Stimulated activated CD4-positive, alpha-beta T cell treated with anti-CD3 and anti-CD28 coated beads, Interleukin-15, amount 100 ng/mL, for 48 hours (primary cell): ENCODE measurements around the gene ASIC2.
"Not testable (repeated sequence)": the region's sequence is repeated elsewhere in the genome, so short reads cannot be mapped to it uniquely, and the experiment has no call there.

Experiments
- DNase-seq, 2 donors: peaks; one replicate each; pipeline ENCODE4 v3.0.0-alpha.2; 2020; ENCODE audit warnings: low read depth in 2 of 2

Gene ASIC2

DNA sequence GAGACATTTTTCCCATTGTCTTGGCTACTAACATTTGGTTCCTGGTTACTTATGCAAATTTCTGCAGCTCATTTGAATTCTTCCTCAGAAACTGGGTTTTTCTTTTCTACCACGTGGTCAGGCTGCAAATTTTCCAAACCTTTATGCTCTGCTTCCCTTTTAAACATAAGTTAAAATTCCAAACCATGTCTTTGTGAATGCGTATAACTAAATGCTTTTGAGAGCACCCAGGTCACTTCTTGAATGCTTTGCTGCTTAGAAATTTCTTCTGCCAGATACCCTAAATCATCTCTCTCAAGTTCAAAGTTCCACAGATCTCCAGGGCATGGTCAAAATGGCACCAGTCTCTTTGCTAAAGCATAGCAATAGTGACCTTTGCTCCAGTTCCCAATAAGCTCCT is 305.2 kb downstream of the ASIC2 start:
- DNase-seq, result not testable (repeated sequence)

DNA sequence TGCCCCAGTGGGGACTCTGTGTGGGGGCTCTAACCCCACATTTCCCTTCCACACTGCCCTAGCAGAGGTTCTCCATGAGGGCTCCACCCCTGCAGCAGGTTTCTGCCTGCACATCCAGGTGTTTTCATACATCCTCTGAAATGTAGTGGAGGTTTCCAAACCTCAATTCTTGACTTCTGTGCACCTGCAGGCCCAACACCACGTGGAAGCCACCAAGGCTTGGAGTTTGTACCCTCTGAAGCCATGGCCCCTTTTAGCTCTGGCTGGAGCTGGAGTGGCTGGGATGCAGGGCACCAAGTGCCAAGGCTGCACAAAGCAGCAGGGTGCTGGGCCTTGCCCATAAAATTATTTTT is 305.7 kb downstream of the ASIC2 start:
- not testable (repeated sequence) for DNase-seq

DNA sequence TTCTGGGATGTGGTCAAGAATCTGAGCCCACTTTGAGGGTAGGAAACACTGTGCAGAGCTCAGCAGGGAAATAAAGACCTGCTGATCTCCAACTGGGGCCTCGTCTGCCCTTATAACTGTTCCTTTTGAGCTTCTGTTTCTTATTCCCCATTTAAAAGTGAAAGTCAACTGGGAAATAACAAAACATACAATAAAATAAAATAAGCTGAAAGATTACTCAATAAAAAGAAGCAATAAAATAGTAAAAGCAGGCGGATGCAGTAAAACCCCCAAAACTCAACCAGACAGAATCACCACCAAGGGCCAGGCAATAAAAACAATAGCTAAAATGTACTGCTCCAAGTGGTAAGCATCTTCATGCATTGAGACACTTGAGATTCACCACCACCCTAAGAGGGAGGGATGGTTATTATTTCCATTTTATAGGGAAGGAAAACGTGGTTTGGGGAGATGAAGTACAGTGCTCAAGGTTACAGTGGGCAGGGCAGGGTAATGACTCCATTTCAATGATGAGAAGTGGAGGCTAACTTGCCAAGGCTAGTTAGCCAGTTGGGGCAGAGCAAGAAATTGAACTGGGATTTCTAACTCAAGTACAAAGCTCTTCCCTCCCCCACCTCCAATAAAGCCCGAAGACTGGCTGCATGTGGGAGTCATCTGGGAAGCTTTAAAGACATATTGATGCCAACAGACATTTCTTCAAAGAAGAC is 307.9 kb downstream of the ASIC2 start:
- DNase-seq, result no peak

DNA sequence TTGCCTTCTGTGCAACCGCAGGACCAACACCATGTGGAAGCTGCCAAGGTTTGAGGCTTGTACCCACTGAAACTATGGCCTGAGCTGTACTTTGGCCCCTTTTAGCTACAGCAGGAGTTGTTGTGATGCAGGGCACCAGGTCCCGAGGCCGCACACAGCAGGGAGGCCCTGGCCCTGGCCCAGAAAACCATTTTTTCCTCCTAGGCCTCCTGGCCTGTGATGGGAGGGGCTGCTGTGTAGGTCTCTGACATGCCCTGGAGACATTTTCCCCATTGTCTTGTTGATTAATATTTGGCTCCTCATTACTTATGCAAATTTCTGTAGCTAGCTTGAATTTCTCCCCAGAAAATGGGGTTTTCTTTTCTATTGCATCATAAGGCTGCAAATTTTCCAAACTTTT is 311.5 kb downstream of the ASIC2 start:
- DNase-seq, result not testable (repeated sequence)

DNA sequence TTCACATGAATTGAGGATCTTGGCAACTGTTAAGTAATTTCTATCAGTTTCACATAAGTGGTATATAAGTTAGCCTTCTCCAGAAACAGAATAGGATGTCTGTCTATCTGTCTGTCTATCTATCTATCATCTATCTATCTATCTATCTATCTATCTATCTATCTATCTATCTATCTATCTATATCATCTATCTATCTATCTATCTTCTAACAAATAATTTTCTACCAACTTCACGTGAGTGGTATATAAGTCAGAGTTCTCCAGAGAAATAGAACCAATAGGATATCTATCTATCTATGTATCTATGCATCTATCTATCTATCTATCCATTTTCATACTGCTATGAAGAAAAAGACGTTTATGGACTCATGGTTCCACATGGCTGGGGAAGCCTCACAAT is 312.9 kb downstream of the ASIC2 start:
- DNase-seq, result no peak

DNA sequence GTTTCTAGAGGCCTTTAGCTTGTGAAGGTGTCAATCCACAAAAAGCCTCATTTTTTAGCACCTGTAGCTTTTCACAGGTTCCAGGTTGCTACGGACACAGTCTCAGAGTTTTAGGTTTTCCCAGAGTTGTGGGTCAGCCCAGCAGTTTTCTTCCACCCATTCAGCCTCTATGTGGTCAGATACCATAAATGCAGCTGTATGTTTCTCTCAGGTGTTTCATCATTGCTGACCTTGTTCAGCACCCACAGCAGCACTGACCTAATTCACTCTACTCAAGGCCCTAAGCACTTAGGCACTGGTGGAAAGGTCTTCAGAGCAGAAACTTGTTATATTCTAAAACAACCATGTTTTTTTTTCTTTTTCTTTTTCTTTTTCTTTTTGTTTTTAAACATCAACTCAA is 316.5 kb downstream of the ASIC2 start:
- DNase-seq, result no peak

DNA sequence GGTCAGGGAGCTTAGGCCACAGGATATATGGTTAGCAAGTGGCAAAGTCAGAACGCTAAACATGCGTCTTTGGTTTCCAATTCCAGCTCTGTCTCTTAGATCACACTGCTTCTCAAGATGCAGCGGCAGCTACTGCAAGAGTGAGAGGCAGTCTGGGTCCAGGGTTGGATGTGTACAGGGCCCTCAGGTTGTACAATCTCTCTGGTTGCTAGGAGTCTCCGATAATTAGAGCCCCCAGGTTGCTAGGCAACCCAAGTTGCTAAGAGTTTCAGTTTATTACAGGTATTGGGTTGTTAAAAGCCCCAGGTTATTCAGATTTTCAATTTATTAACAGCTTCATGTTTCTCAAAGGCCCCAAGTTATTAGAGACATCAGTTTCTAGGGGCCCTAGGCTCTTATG is 317.0 kb downstream of the ASIC2 start:
- no peak for DNase-seq

DNA sequence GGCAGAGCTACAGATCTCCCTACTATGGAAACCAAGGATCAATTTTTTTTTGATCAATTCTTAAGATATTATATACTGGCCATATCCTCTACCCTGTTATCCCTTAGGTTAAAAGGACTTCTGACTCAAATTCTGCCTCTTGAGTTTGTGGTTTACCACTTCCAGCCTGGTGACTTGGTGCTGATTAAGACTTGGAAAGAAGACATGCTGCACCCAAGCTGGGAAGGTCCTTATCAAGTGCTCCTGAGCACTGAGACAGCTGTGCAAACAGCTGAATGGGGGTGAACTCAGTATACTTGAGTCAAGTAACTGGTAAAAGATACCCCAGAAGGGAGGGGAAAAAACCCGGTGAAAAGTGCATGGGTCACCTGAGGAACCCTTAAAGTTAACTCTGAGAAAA is 321.9 kb downstream of the ASIC2 start:
- peak in 1 of 2 donors; percentile 5 for DNase-seq

DNA sequence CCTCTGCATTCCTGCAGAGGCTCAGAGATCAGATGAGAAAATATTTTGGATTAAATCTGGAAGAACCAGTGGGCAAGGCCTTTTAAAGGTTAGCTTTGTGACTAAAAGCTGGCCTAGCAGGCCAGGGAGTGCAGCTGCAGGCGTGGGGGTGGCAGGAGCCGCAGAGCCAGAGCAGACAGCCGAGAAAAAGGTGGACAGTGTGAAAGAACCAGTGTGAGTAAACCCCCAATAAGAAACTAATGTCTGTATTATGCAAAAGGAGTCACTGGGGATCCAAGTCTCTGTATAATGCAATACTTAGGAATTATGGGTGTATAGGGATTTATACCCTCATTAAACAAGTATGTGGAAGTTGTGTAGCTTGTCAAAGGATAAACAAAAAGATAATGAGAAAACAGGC is 322.8 kb downstream of the ASIC2 start:
- DNase-seq, result no peak

DNA sequence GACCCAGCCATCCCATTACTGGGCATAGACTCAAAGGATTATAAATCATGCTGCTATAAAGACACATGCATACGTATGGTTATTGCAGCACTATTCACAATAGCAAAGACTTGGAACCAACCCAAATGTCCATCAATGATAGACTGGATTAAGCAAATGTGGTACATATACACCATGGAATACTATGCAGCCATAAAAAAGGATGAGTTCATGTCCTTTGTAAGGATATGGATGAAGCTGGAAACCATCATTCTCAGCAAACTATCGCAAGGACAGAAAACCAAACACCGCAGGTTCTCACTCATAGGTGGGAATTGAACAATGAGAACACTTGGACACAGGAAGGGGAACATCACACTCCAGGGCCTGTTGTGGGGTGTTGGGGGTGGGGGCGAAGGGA is 323.9 kb downstream of the ASIC2 start:
- DNase-seq, result not testable (repeated sequence)

DNA sequence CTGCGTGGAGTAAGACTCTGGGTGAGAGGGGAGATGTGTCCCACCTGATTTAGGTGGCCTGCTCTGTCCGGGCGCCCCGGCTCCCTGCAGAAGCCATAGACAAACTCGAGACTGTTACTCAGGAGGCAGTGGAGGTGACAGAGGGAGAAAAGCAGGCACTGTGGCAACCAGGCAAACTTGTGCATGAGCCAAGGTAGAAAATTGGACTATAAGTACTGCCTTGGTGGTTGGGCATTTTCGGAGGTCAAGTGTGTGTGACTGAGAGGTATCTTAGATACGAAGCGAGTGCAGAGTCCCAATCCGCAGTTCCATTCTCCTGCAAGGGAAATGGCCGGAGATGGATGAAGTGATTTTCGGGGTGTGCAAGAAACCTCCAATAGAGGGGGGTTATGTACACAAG is 328.6 kb downstream of the ASIC2 start:
- DNase-seq, result no peak
